ELR (cell line): ENCODE measurements around the gene COBLL1.
"Not testable (repeated sequence)": the region's sequence is repeated elsewhere in the genome, so short reads cannot be mapped to it uniquely, and the experiment has no call there.

Source experiments
- DNase-seq: peaks from one replicate; pipeline ENCODE4 v3.0.0-alpha.2; 2015; ENCODE audit warnings: low read depth

Gene COBLL1

GRCh38 chr2:164786787-164787186 lies 54.8 kb downstream of the COBLL1 start:
- DNase-seq: no peak

GRCh38 chr2:164785457-164785856 lies 56.2 kb downstream of the COBLL1 start:
- no peak for DNase-seq

- DNase-seq: no peak
Observed at GRCh38 chr2:164784376-164784775, 57.2 kb downstream of the COBLL1 start.

GRCh38 chr2:164782323-164782722 lies 59.3 kb downstream of the COBLL1 start:
- no peak for DNase-seq

GRCh38 chr2:164781394-164781793 lies 60.2 kb downstream of the COBLL1 start:
- no peak for DNase-seq

- no peak for DNase-seq
Observed at GRCh38 chr2:164780611-164781178, 60.9 kb downstream of the COBLL1 start.

- no peak for DNase-seq
Observed at GRCh38 chr2:164779383-164780057, 62.1 kb downstream of the COBLL1 start.

- peak; percentile 56 for DNase-seq
Observed at GRCh38 chr2:164778723-164779122, 62.9 kb downstream of the COBLL1 start.

GRCh38 chr2:164777847-164778461 lies 63.7 kb downstream of the COBLL1 start:
- DNase-seq: no peak

GRCh38 chr2:164773635-164774034 lies 68.0 kb downstream of the COBLL1 start:
- no peak for DNase-seq

- no peak for DNase-seq
Observed at GRCh38 chr2:164773091-164773490, 68.5 kb downstream of the COBLL1 start.

GRCh38 chr2:164771897-164772296 lies 69.7 kb downstream of the COBLL1 start:
- no peak for DNase-seq

- DNase-seq: no peak
Observed at GRCh38 chr2:164770421-164770916, 71.2 kb downstream of the COBLL1 start.

GRCh38 chr2:164766954-164767320 lies 74.7 kb downstream of the COBLL1 start:
- DNase-seq: no peak

GRCh38 chr2:164766216-164766953 lies 75.2 kb downstream of the COBLL1 start:
- no peak for DNase-seq

GRCh38 chr2:164764996-164765395 lies 76.6 kb downstream of the COBLL1 start:
- DNase-seq: peak; percentile 18

GRCh38 chr2:164764474-164764873 lies 77.1 kb downstream of the COBLL1 start:
- DNase-seq: no peak

- no peak for DNase-seq
Observed at GRCh38 chr2:164763431-164763830, 78.2 kb downstream of the COBLL1 start.

GRCh38 chr2:164761737-164762460 lies 79.7 kb downstream of the COBLL1 start:
- DNase-seq: no peak

GRCh38 chr2:164761201-164761600 lies 80.4 kb downstream of the COBLL1 start:
- not testable (repeated sequence) for DNase-seq

GRCh38 chr2:164760179-164760578 lies 81.4 kb downstream of the COBLL1 start:
- DNase-seq: no peak
